GM12873 (cell line): ENCODE data around the gene PDE8B.

Experiments used
- CTCF ChIP-seq: IDR thresholded peaks from 2 replicates; pipeline ENCODE4 v1.5.1; 2012; ENCODE audit warnings: low read depth, mild to moderate bottlenecking, moderate library complexity, low read length, control low read depth; ENCODE audit not compliant: insufficient read depth; ENCODE audit errors: missing control alignments

Gene PDE8B

DNA sequence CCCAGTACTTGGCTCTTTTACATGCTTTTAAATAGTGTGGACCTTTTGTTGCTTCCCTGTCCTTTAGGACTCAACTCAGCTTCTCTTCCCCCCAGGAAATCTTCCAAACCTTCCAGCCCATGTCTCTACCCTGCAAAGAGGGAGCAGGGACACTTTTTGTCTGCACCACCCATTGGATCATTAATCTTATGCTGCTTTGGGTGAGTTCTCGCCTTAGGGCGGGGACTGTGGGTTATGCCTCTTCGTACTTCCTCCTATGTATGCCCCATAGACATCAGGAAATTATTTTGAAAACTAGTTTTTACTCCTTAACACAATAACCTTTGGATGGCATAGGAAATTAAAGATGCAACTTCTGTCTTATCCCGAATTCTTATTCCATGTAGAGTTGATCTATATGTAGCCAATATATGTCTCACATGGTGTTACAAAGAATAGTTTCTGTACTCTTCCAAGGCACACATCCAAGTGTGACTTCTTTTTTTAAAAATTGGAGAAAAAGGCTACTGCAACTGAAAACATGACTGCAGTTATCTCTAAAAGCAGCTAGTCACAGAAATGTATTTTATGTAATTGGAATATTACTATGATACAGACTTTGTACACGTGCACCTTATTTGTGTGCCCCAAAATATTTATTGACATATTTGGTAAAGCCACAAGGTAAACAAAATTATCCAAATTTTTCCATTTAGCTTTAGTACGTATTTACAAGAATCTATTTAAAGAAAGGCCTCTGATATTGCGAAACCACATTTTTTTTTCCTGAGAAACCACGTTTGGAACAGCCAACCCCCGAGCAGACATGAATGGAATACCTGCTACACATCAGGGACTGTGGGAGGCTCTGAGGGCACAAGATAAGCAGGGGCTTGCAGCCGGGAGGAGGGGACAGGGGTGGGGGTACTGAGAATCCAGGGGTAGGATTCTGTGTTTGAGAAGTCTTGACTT, 148.1 kb downstream of the PDE8B start:
- TF ChIP-seq CTCF, result no peak

DNA sequence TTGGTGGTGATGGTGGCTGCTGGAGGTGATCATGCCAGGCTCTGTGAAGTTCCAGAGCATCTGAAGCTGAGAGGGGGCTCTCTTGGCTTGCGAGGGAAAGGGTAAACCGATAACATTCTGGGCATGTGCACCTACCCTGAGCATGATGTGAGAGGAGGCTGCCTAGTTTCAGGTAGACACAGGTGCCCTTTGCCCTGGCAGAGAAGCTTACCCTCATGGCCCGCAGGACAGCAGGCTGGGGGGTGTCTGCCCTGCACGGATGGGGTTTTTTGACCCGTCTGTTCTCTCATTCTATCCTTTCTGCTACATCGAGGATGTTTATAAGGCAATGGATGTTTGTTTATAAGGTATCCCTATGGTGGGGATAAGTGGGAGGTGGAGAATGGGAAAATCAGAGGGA, 148.8 kb downstream of the PDE8B start:
- no peak for TF ChIP-seq CTCF

GRCh38 chr5:77360381-77360780, 149.9 kb downstream of the PDE8B start:
- TF ChIP-seq CTCF, result no peak

DNA sequence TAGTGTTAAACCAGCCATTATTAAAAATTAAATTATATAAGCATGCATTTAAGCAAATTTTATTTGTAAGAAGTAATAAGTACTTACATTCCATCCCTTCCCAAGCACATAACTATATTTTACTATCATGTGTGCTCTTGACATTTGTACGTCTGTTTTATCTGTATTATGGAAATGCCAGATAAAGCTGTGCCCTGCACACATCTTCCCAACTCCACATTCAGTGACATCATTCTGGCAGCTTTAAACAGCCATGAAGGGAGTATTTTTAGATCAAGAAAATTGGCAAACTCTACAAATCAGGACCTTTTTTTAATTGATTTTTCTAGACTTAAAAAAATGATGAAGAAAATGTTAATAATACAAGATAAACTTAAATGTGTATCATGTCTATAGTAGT, 150.5 kb downstream of the PDE8B start:
- no peak for TF ChIP-seq CTCF

GRCh38 chr5:77366717-77367500, 156.4 kb downstream of the PDE8B start:
- TF ChIP-seq CTCF, result no peak

DNA sequence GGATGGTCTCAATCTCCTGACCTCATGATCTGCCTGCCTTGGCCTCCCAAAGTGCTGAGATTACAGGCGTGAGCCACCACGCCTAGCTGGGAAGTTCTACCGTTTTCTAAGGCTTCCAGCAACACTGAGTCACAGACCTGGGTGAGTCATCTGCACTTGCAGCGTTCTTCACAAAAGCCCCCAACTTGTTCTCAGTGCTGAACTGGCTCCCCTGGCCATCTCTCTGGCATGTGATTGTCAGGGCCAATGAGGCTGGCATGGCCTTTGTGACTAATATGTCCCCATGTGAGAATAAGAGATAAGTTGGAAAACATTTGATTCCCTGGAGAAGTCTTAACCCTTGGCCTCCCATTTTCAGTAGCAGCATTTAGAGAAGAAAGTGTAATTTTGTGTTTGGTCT, 157.3 kb downstream of the PDE8B start:
- no peak for TF ChIP-seq CTCF

DNA sequence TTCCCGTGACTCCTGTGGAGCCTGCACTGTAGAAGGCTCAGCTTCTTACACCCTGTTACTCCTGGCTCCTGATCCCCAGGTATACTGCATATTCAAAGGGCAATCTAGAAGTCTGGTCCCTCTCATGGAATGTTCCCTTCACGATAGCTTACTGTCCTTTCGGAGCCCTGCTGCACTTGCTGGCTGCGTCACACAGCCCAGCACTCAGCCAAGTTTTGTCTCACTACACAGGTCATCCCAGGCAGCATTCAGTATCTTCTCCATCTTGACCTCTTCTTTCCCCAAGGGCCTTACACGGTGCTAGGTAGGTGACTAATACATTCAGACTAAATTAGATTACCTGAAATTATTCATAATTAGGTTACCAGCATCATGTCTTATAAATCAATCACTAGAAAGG, 157.9 kb downstream of the PDE8B start:
- TF ChIP-seq CTCF, result no peak
